ENCODE data around the gene CCDC187.

DNA sequence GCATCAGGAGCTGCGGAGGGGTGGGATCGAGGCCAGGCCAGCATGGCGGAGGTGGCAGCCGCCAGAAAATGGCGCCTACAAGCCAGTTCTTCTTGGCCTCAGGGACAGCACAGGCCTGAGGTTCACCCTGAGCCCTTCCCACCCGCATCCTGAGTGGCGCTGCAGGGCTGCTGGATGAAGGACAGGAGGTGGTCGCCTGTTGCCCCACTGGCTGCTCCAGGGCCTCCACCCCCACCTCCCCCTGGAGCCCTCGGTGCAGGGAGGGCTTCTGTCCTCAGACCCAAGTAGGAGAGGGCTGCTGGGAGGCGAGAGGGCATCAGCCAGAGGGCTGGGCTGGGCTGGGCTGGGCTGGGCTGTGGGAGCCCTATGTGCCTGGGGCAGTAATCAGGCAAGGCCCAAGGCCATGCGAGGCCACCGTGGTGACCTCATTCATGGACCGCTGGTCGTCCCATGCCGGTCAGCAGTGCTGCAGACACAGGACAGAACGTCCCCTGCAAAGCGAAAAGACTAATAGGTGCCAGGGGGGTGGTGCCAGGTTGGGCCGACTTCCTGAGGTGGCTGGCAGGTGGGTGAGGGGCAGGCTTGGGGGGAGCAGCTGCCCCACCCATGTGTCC, 37.3 kb upstream of the CCDC187 start:
- TF ChIP-seq SIX5 (IDR thresholded peaks at IDR 0.05; ENCODE audit: low read depth, low read length) (no peak), CEBPB (IDR thresholded peaks at IDR 0.05; ENCODE audit: low read depth, low read length) (no peak), POLR2AphosphoS5 (IDR thresholded peaks at IDR 0.05; ENCODE audit: low read depth, low read length) (no peak), ZNF274 (IDR thresholded peaks at IDR 0.05; ENCODE audit: borderline replicate concordance, extremely low read depth, low read length) (no peak), EP300 (IDR thresholded peaks at IDR 0.05; ENCODE audit: borderline replicate concordance in 1 of 2, low read depth in 2 of 2, low read length in 2 of 2) (no peak), POLR2A (IDR thresholded peaks at IDR 0.05; ENCODE audit: control extremely low read depth in 1 of 2, low read depth in 2 of 2, low read length in 2 of 2) (no peak), BCL11A (IDR thresholded peaks at IDR 0.05; ENCODE audit: low read depth in 2 of 2, low read length in 2 of 2) (no peak), JUND (IDR thresholded peaks at IDR 0.05; ENCODE audit: low read length) (no peak), CTBP2 (IDR thresholded peaks at IDR 0.05; ENCODE audit: borderline replicate concordance, insufficient read depth, insufficient read length, low read length) (no peak)
- TF ChIP-seq, protein P1, sequence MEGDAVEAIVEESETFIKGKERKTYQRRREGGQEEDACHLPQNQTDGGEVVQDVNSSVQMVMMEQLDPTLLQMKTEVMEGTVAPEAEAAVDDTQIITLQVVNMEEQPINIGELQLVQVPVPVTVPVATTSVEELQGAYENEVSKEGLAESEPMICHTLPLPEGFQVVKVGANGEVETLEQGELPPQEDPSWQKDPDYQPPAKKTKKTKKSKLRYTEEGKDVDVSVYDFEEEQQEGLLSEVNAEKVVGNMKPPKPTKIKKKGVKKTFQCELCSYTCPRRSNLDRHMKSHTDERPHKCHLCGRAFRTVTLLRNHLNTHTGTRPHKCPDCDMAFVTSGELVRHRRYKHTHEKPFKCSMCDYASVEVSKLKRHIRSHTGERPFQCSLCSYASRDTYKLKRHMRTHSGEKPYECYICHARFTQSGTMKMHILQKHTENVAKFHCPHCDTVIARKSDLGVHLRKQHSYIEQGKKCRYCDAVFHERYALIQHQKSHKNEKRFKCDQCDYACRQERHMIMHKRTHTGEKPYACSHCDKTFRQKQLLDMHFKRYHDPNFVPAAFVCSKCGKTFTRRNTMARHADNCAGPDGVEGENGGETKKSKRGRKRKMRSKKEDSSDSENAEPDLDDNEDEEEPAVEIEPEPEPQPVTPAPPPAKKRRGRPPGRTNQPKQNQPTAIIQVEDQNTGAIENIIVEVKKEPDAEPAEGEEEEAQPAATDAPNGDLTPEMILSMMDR (IDR thresholded peaks at IDR 0.05; ENCODE audit: control extremely low read depth in 1 of 3, insufficient read depth in 1 of 3, low read depth in 1 of 3, low read length in 3 of 3): no peak
- TF ChIP-seq, protein P2, sequence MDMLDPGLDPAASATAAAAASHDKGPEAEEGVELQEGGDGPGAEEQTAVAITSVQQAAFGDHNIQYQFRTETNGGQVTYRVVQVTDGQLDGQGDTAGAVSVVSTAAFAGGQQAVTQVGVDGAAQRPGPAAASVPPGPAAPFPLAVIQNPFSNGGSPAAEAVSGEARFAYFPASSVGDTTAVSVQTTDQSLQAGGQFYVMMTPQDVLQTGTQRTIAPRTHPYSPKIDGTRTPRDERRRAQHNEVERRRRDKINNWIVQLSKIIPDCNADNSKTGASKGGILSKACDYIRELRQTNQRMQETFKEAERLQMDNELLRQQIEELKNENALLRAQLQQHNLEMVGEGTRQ (IDR thresholded peaks at IDR 0.05; ENCODE audit: low read length): no peak
- TF ChIP-seq, protein P3, sequence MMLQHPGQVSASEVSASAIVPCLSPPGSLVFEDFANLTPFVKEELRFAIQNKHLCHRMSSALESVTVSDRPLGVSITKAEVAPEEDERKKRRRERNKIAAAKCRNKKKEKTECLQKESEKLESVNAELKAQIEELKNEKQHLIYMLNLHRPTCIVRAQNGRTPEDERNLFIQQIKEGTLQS (IDR thresholded peaks at IDR 0.05; ENCODE audit: insufficient read depth, low read depth, low read length): no peak
